NAMALWA (cell line): ENCODE measurements around the gene MED27.
"Not testable (repeated sequence)": the region's sequence is repeated elsewhere in the genome, so short reads cannot be mapped to it uniquely, and the experiment has no call there.

ENCODE experiments used
- DNase-seq: peaks from one replicate; pipeline ENCODE4 v3.0.0-alpha.2; 2015; ENCODE audit warnings: low spot score

MED27 gene

DNA sequence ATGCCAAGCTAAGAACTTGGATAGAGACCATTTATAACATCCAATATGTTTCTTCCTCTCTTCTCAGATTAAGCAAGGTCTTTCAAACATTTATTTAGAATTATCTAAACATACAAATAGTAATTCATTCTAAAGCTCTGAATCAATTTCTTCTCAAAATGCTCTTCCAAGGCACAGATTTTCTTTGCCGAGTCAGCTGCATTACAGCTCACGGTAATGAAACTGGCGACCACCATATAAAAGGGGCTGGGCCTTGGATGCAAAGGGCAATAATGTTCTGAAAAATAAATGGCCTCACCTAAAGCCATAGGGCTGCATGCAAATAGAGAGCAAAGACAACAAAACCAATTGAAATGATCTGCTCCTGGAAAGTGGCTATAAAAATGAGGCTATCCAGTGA lies 63.8 kb downstream of the MED27 start:
- DNase-seq: no peak

DNA sequence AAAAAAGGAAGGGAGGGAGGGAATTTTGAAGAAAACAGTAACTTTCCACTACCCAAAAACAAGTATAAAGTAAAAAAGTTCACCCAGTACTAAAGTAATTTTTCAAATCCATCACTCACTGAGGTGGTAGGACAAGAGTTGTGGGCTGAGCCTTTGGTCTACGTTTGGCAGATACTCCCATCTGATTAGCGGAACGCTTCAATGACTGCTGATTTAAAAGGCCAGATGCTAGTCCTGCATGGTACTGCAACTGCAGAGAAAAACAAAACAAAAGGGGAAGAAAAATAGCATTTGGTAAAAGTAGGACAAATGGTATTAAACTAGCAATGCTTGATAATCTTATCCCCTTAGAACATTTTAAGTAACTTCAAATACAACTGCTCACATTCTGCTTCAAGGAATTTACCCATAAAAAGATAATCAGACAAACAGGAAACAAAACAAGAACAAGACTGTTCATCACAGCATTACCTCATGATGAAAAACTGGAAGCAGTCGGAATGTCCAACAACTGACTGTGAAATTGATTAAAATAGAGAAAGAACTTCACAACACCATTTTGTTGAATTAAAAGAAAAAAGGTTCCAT lies 65.4 kb downstream of the MED27 start:
- no peak for DNase-seq

DNA sequence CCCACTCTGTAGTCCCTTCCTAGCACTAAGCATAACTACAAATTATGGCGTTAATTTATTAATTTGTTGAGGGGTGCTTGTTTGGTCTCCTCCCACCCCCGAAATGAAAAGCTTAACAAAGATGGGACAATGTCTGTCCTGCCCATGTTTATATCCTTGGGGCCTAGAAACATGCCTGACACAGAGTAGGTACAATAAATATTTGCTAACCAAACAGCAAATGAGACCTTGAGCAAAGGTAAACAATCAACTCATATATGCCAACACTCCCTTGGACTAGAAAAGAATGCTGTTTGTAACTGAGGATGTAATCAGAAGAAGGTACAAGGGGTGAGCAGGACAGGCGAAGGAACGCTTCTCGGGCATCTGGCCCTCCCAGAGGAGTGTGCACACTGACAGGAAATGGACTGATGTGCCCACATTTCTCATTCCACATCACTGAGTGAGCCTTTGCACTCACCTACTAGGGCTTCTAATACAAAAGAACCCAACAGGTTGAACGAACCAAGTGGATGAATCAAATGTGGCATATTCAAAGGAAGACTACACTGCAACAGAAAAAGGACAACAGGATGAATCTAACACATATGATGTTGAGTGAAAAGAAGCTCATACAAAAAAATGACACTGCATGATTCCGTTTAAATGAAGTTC lies 66.8 kb downstream of the MED27 start:
- DNase-seq: no peak

DNA sequence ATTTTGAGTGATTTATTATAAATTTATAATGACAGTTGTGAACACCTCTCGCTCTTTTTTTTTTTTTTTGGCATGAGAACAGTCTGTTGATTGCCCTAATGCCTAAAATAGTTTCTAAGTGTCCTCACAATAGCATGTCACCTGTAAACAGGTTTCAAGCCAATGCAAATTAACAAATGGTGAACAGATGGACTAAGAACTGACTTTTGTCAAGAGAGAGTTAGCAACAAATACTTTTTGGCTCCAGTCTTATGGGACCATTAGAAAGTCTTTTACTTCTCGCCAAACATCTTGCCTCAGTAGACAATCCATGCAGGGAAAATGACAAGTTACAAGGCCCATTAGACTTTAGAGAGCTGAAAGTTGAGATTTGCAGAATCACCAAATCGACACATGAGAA lies 67.8 kb downstream of the MED27 start:
- DNase-seq: no peak

DNA sequence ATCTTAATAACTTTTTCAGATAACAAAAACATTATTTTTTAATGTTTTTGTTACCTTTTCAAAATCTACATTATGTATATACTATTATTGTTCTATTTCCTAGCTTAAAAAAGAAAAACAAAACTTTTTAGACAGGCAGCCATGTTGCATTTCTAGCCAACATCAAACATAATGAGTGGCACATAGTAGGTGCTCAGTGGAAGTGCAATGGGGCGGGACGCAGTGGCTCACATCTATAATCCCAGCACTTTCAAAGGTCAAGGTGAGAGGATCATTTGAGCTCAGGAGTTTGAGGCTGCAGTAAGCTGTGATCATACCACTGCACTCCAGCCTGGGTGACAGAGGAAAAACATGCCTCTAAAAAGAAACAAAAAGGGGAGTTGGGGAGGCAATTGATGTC lies 68.4 kb downstream of the MED27 start:
- no peak for DNase-seq

DNA sequence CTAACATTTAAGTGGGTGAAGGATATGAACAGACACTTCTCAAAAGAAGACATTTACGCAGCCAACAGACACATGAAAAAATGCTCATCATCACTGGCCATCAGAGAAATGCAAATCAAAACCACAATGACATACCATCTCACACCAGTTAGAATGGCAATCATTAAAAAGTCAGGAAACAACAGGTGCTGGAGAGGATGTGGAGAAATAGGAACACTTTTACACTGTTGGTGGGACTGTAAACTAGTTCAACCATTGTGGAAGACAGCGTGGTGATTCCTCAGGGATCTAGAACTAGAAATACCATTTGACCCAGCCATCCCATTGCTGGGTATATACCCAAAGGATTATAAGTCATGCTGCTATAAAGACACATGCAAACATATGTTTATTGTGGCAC lies 69.5 kb downstream of the MED27 start:
- not testable (repeated sequence) for DNase-seq

DNA sequence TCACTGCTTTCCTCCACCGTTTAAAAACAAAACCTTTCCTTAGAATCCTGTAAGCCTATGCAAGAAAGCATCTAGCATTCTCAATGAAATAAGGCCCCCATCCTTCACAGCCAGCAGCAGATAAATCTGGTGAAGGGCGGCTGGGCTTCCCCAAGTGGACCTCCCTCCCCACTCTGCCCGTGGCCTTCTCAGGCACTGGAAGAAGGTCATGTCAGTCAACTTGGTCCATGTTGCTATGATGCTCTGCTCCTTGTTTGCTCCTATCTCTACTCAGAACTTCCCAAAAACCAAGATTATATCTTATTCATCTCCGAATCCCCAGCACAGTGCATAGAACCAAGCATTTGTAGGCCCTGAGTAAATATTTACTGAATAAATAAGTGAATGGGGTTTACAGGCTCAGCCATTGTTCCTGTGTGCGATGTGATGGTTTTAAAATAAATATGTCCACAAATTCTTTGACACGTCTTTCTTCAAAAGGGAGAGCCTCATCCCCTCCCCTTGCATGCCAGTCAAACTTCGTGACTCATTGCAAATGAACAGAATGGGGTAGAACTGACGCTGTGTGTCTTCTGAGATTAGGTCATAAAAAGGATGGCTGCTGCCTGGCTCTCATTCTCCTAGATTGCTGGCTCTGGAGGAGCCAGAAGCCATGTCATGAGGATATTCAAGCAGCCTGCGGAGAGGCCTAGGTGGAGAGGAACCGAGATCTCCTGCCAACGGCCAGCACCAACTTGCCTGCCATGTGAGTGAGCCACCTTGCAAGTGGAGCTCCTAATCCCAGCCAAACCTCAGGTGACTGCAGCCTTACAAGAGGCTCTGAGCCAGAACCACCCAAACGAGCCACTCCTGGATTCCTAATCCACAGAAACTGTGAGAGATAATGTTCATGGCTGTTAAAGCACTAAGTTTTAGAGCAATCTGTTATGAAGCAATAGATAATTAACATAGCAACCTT lies 70.5 kb downstream of the MED27 start:
- no peak for DNase-seq

DNA sequence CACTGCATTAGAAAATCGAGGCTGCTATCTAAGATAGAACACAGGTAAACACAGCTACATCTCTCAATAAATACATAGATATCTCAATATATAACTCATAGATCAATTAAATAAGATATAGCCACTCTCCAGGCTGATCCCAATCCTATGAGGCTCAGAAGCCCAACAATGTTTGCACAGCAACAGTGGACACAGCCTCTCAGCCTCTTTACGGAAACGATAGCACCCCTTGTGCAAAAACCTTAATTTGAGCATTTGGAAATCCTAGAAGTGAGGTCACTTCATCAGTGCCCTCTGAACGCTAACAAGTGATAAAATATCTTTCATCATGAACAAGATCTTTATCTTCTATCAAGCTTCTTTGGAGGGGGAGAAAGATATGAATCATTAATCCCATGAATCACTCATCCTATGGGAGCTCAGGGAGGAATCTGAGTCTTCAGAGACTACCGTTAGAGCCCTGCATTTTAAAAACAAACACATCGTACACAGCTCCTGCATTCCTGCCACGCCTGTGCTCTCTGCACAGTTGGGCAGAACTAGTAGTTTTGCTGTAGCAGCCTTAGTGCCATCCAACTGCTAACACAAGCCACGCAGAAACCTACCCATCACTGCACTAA lies 71.4 kb downstream of the MED27 start:
- no peak for DNase-seq

DNA sequence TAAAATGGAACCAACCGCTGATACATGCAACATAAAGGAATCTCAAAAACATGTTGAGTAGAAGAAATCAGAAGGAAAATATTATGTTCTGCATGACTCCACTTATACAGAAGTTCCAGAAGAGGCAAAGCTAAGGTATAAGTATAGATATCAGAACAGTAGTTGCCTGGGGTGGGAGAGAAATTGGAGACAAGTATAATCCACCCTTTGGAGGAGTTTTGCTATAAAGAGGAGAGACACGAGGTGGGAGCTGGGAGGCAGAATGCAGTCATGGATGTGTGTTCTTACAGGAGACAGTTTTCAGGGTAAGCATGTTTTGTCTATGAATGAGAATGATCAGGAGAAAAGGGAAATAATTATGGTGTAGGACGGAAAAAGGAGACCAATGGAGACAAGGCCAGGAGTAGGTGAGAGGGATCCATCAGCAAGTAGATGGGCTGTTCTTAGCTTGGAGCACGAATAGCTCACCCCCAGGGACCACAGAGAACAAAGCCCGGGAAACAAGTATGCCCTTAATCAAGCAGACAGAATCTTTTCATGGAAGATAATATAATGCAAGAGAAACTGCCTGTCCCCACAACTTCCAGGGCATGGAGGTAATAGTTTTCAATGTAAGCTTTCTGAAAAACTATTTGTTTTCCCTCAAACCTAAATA lies 72.2 kb downstream of the MED27 start:
- no peak for DNase-seq

DNA sequence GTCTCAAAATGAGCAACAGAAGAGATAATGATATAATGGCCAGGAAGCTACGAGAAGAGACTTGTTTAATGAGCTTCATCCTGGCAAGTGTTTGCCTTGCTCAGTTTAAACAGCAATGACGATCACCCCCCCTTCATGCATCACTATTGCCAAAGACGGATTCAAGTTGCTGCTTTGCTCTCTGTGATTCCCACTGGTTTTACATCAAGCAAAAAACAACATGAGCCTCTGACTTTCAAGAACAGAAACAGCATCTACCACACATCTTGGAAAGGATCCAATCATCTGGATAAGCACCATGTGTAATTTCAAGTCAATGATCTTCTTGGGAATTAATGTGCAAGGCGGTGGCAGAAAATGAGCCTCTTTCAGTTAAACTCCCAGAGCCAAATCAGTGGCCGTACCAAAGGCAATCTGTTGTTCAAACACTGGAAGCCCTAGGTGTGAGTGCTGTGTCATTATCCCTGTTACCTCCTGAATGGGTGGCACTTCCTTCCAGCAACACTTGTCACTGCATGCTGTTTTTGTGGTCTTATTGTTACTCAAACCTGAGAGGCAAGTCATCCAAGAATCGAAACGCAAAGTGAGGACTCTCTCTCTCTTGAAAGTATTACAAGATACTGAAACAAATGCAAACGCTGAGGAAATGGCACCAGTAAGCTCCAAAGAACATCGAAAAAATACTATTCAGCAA lies 72.8 kb downstream of the MED27 start:
- no peak for DNase-seq

DNA sequence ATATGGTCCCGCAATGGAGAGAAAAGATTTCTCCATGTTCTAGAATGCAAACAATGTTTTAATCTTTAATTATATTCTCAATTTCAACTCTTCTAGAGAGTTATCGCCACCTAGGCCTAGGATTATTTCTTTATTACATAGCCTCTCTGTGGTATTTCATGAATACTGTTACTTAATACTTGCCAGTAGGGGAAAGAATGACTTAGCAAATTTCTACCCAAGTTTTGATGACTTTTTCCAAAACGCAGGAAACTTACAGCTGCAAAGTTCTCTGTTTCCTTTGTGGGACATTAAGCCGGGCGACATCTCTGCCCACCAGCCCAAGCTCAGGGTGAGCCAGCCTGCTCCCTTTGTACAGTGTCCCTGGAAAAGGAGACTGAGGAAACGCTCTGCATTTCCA lies 73.8 kb downstream of the MED27 start:
- DNase-seq: no peak

DNA sequence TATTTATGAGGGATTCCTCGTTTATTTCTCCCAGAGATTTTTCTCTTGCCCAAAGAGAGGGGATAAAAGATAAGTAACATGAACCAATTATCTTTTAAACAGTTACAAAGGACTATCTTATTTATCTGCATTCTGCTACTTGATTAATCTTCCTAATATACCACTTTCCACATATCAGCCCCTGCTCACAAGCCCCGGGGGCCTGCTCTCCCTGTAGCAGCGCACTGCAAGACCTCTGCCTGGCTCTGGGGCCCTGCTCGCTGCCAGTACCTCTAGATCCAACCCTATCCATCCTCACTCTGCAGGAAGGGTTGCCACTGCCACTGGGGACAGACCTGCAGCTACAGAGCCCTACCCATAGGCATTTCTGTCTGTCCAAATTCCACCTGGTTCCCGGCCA lies 75.3 kb downstream of the MED27 start:
- no peak for DNase-seq

DNA sequence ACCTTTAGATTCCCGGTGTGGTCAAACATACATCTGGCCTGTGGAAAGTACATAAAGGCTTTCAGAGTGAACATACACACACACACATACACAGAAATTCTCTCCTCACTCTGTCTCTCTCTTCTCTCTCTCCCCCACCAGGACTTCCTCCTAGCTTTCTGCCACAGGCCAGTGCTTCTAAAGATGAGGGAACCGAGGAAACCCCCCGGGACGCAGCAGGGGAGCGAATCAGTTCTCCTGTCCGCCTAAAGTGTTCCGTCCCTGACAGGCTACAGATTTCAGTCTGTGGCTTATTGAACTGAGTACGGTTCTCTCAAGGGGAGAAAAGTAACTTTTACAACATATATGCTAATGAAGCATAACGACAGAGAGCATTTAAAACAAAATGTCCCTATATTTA lies 75.8 kb downstream of the MED27 start:
- no peak for DNase-seq

DNA sequence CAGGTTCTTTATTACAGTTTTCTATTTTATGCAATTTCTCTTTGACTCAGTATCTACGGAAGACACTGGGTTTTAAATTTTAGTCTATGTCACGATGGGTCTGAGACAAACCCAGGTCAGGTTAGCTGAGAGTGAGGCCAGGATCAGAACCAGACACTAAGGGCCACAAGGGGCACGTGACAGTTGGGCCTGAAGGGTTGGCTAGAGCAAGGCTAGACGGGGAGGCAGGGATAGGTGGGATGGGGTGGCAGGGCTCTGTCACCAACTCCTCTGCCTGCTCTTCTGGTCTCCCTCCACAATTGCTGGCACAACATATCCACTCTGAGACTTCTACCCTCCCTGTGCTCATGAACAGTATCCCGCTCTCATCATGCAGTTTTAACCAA lies 76.4 kb downstream of the MED27 start:
- DNase-seq: no peak

DNA sequence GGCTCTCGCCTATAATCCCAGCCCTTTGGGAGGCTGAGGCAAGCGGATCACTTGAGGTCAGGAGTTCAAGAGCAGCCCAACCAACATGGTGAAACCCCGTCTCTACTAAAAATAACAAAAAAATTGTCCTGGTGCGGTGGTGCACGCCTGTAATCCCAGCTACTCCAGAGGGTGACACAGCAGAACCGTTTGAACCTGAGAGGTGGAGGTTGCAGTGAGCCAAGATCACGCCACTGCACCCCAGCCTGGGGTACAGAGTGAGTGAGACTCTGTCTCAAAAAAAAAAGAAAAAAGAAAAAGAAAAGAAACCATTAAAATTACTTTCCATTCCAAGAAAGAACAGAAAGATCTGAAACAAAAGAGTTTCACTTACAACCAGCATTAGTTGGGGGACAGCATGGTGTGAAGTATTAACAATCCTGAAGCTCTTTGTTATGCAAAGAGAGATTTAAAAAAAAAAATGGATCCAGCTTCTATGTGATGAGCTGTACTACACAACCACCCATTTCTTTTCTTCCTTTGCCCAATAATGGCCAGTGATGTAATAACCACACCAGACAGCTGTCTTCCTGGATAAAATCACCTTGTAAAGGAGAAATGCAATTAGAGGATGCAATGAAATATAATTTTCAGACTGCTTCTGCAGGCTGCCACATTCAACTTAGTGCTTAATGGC lies 76.9 kb downstream of the MED27 start:
- DNase-seq: no peak

DNA sequence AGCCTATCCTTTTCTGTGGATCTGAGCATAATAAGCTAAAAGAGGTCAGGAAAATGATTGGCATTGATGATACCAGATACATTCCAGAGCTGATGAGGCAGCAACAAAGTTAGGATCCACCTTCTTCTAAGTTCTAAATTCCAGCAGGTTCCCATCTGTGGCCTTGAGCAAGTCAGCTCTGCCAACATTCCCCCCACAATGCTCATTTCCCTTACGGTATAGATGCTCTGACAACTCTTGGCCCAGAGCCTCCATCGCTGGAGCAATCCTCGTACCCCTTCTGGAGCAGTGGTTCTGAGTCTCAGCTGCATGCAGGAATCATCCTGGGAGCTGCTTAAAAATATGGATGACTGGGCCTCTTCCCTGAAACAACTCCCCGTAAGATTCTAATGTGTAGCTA lies 78.1 kb downstream of the MED27 start:
- DNase-seq: no peak

DNA sequence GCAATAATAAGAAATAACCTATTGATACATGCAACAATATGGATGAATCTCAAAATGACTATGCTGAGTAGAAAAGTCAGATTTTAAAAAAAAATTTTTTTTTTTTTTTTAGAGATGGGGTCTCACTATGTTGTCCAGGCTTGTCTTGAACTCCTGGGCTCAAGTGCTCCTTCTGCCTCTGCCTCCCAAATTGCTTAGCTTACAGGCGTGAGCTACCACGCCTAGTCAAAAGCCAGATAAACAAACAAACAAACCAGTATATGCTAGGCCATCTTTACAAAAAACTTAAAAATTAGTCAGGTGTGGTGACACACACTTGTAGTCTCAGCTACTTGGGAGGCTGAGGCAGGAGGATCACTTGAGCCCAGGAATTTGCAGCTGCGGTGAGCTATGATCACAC lies 79.0 kb downstream of the MED27 start:
- DNase-seq: no peak

DNA sequence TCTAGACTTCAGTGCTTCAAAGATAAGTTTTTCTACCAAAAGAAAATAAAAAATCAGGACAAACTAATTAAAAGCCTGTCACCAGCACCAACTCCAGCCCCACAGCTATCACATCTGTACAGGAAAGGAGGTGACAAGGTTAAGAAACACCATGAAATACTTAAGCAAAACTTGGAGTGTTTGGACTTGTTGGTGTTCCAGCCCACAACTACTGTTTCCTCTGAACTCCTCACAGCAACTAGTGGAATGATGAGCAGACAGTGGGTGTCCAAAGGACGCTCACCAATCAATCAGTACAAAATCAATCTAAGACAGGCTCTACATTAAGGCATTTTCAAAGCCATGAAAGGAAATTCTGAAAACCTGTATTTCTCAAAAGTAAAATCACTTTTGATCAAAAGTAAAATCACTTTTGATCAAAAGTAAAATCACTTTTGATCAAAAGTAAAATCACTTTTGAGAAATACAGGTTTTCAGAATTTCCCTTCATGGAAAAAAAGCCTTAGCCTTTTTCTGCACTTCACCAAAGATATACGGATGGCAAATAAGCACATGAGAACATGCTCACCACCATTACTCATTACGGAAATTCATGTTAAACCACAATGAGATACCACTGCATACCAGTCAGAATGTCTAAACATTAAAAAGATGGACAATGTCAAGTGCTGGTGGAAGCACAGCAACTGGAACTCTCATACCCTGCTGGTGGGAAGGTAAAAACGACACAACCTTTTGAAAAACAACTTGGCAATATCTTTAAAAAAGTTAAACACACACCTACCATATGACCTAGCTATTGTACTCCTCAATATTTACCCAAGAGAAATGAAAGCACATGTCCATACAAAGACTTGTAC lies 79.7 kb downstream of the MED27 start:
- no peak for DNase-seq

DNA sequence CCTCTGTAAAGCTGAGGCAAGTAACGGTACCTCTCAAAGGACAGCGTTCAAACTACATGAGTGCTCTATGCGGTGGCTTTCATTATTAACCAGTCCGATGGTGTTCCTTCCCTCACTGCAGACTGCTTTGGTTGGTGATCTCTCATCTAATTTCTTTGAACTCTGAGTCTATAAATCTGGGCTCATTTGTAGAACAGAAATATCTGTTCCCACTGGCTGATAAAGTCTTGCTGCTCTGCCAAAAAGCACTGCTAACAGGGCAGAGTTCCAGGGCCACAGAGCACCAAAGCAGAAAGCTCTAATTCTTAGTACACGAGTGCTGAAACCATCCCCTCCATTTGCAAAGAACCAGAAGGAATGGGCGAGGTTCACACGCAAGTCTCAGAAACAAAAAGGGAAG lies 81.9 kb downstream of the MED27 start:
- DNase-seq: no peak

DNA sequence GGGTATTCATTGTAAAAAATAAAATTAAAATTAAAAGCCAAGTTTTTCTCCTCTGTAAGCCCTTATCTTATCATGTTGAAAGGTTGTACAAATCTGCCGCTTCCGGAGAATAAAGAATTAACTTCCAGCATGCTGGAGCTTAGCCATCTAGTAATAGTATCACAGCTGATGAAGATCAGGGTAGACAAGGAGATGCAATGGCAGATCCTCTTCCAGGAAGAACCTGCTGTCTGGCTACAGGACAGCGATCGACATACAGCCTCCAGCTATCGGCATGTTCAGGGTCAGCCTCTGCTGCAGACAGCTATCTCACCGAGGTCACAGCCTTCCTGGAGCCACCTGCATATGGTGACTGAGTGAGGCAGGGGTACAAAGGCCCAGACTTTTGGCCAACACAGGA lies 82.6 kb downstream of the MED27 start:
- DNase-seq: no peak
